Stimulated activated CD8-positive, alpha-beta memory T cell treated with anti-CD3 and anti-CD28 coated beads, Interleukin-2, amount 100 ng/mL, for 48 hours (primary cell): ENCODE data around the gene SPATA31E1.

ENCODE experiments used
- DNase-seq, 2 donors: peaks; one replicate each; pipeline ENCODE4 v3.0.0-alpha.2; 2020; ENCODE audit warnings: low read depth in 2 of 2

SPATA31E1 gene

GRCh38 chr9:87863882-87864465 is 18.7 kb upstream of the SPATA31E1 start:
- DNase-seq = no peak

GRCh38 chr9:87864915-87865314 is 17.8 kb upstream of the SPATA31E1 start:
- DNase-seq = no peak

GRCh38 chr9:87865626-87866025 is 17.1 kb upstream of the SPATA31E1 start:
- no peak for DNase-seq

GRCh38 chr9:87867391-87867790 is 15.3 kb upstream of the SPATA31E1 start:
- no peak for DNase-seq

GRCh38 chr9:87868175-87868574 is 14.5 kb upstream of the SPATA31E1 start:
- no peak for DNase-seq

GRCh38 chr9:87868635-87869034 is 14.0 kb upstream of the SPATA31E1 start:
- no peak for DNase-seq

- no peak for DNase-seq
Observed at GRCh38 chr9:87869082-87869481, 13.6 kb upstream of the SPATA31E1 start.

- no peak for DNase-seq
Observed at GRCh38 chr9:87871425-87872078, 11.1 kb upstream of the SPATA31E1 start.

- no peak for DNase-seq
Observed at GRCh38 chr9:87872079-87872624, 10.5 kb upstream of the SPATA31E1 start.

- no peak for DNase-seq
Observed at GRCh38 chr9:87873607-87874303, 8.9 kb upstream of the SPATA31E1 start.

GRCh38 chr9:87874304-87874623 is 8.4 kb upstream of the SPATA31E1 start:
- no peak for DNase-seq

- DNase-seq = no peak
Observed at GRCh38 chr9:87875060-87875459, 7.6 kb upstream of the SPATA31E1 start.

GRCh38 chr9:87875831-87876545 is 6.7 kb upstream of the SPATA31E1 start:
- DNase-seq = no peak

- no peak for DNase-seq
Observed at GRCh38 chr9:87876708-87877107, 6.0 kb upstream of the SPATA31E1 start.

GRCh38 chr9:87878989-87879511 is 3.6 kb upstream of the SPATA31E1 start:
- DNase-seq = no peak

- DNase-seq = no peak
Observed at GRCh38 chr9:87880116-87880515, 2.6 kb upstream of the SPATA31E1 start.

- DNase-seq = no peak
Observed at GRCh38 chr9:87880683-87881082, 2.0 kb upstream of the SPATA31E1 start.

- DNase-seq = no peak
Observed at GRCh38 chr9:87883274-87883673, 597 bp downstream of the SPATA31E1 start.

GRCh38 chr9:87883990-87884389 is 1.3 kb downstream of the SPATA31E1 start:
- no peak for DNase-seq

- no peak for DNase-seq
Observed at GRCh38 chr9:87884578-87885459, 2.1 kb downstream of the SPATA31E1 start.
